ENCODE measurements around the gene SLC25A39. TPM values are rescaled to one million over a fixed set of nuclear protein-coding genes. Genes with fewer than 3 reads are reported as not detected.

The SLC25A39 gene
- total and polyA plus RNA-seq, 2 donors (not counting 3 experiments of a cell fraction or from before 2014, with no cell fraction given), result 88.5 to 151 TPM

- H4K20me1 ChIP-seq (replicated peaks; ENCODE audit: control insufficient read depth, extremely low read depth, insufficient read depth, low read length), result no peaks in the 10 kb centered on the region
- no peaks in the 10 kb centered on the region for H3K36me3 ChIP-seq (ENCODE audit: control insufficient read depth in 2 of 2, extremely low read depth in 1 of 2, insufficient read depth in 2 of 2, low read length in 2 of 2)
- H3K9me1 ChIP-seq (replicated peaks; ENCODE audit: control insufficient read depth, extremely low read depth, insufficient read depth, low read length), result no peaks in the 10 kb centered on the region
- H3K9ac ChIP-seq (replicated peaks; ENCODE audit: extremely low read depth, insufficient read depth, low read length), result no peak overlapping the region
- DNase-seq (ENCODE audit: low read depth, low spot score), result no peak
- FAIRE-seq, result no peak
- no TSS peak for BruUV-seq (replicated peaks)
- H3K4me1 ChIP-seq (ENCODE audit: control insufficient read depth, extremely low read depth, insufficient read depth, low read length), result peaks cover 5% of the 10 kb centered on the region
- H3K27me3 ChIP-seq (ENCODE audit: control insufficient read depth in 2 of 2, insufficient read depth in 2 of 2, low read length in 2 of 2), result peaks cover 0 to 2% of the 10 kb centered on the region in 2 experiments
- ChIA-PET POLR2A (no interaction called here), CTCF (interaction anchor here (0.7 to 1.5 kb wide), 3 partner anchors 30 to 163 kb away, joined by 3 to 4 read pairs (median 4); no protein-coding TSS in a partner anchor)
- dilution Hi-C loops (cut with MboI; ENCODE audit: extremely low pct_ligation_motif_present, low sequenced_read_pairs) (no loop called here), intact Hi-C loops (cut with micrococcal nuclease) (no loop called here)
- no peak overlapping the region for H2AFZ ChIP-seq (ENCODE audit: low read depth, low read length)
- H3K9me3 ChIP-seq (replicated peaks; ENCODE audit: control insufficient read depth, insufficient read depth, low read length), result no peaks in the 10 kb centered on the region
- TF ChIP-seq JUN (IDR thresholded peaks at IDR 0.05; ENCODE audit: borderline replicate concordance, insufficient read depth, insufficient read length, low read depth) (no peak), FOS (IDR thresholded peaks at IDR 0.05; ENCODE audit: borderline replicate concordance, insufficient read depth, low read length) (no peak), EZH2 (IDR thresholded peaks at IDR 0.05; ENCODE audit: borderline replicate concordance, low read depth, low read length, severe bottlenecking) (no peak), GATA2 (IDR thresholded peaks at IDR 0.05; ENCODE audit: insufficient read depth, insufficient read length, low read depth, low read length) (no peak), MAX (IDR thresholded peaks at IDR 0.05; ENCODE audit: insufficient read depth, insufficient read length) (no peak), POLR2AphosphoS5 (IDR thresholded peaks at IDR 0.05; ENCODE audit: insufficient read depth, low read depth, low read length) (no peak), CTCF (IDR thresholded peaks at IDR 0.05; ENCODE audit: extremely low read depth in 1 of 2, insufficient read depth in 1 of 2, low read depth in 1 of 2, low read length in 2 of 2) (no peak), MYC (IDR thresholded peaks at IDR 0.05; ENCODE audit: low read depth, low read length) (no peak)
- no peak overlapping the region for H3K4me3 ChIP-seq (replicated peaks in 1 of 3; ENCODE audit: insufficient read depth in 1 of 3, low read depth in 1 of 3, low read length in 3 of 3)
- H3K79me2 ChIP-seq (ENCODE audit: control insufficient read depth, insufficient read depth, low read length), result no peaks in the 10 kb centered on the region
- no peak overlapping the region for H3K4me2 ChIP-seq (ENCODE audit: insufficient read depth, low read length)
- no peak overlapping the region for H3K27ac ChIP-seq (ENCODE audit: insufficient read depth, low read depth, low read length)
Observed at GRCh38 chr17:44360144-44360533, 35.5 kb upstream of the SLC25A39 start.
